Measurements from ENCODE around the gene SYTL5.

The SYTL5 gene

GRCh38 chrX:38036466-38036865 lies 30.1 kb downstream of the SYTL5 start:
- DNase-seq = no peak

- DNase-seq = no peak
Observed at GRCh38 chrX:38038501-38038900, 32.1 kb downstream of the SYTL5 start.

GRCh38 chrX:38041237-38041636 lies 34.9 kb downstream of the SYTL5 start:
- no peak for DNase-seq

- no peak for DNase-seq
Observed at GRCh38 chrX:38044701-38045100, 38.3 kb downstream of the SYTL5 start.

GRCh38 chrX:38045538-38046096 lies 39.3 kb downstream of the SYTL5 start:
- DNase-seq = no peak

GRCh38 chrX:38048886-38049285 lies 42.5 kb downstream of the SYTL5 start:
- DNase-seq = no peak

GRCh38 chrX:38050806-38051205 lies 44.5 kb downstream of the SYTL5 start:
- no peak for DNase-seq

GRCh38 chrX:38052096-38052495 lies 45.7 kb downstream of the SYTL5 start:
- no peak for DNase-seq

- no peak for DNase-seq
Observed at GRCh38 chrX:38055170-38055847, 49.0 kb downstream of the SYTL5 start.

GRCh38 chrX:38060331-38060878 lies 54.1 kb downstream of the SYTL5 start:
- DNase-seq = no peak

- DNase-seq = no peak
Observed at GRCh38 chrX:38061335-38061734, 55.0 kb downstream of the SYTL5 start.

GRCh38 chrX:38066934-38067333 lies 60.6 kb downstream of the SYTL5 start:
- DNase-seq = no peak

- DNase-seq = no peak
Observed at GRCh38 chrX:38069273-38069672, 62.9 kb downstream of the SYTL5 start.

- no peak for DNase-seq
Observed at GRCh38 chrX:38069991-38070390, 63.6 kb downstream of the SYTL5 start.

GRCh38 chrX:38079463-38079862 lies 73.1 kb downstream of the SYTL5 start:
- DNase-seq = no peak

- DNase-seq = no peak
Observed at GRCh38 chrX:38080808-38081207, 74.5 kb downstream of the SYTL5 start.

GRCh38 chrX:38081909-38082308 lies 75.6 kb downstream of the SYTL5 start:
- DNase-seq = no peak

GRCh38 chrX:38082309-38082708 lies 76.0 kb downstream of the SYTL5 start:
- no peak for DNase-seq

GRCh38 chrX:38085813-38086212 lies 79.5 kb downstream of the SYTL5 start:
- no peak for DNase-seq

GRCh38 chrX:38086451-38087215 lies 80.3 kb downstream of the SYTL5 start:
- no peak for DNase-seq

- no peak for DNase-seq
Observed at GRCh38 chrX:38087594-38087993, 81.2 kb downstream of the SYTL5 start.

- no peak for DNase-seq
Observed at GRCh38 chrX:38089173-38089982, 83.0 kb downstream of the SYTL5 start.

GRCh38 chrX:38095971-38096529 lies 89.7 kb downstream of the SYTL5 start:
- DNase-seq = no peak

Measured in CD4-positive, alpha-beta T cell treated with Interleukin-21 for 1 hour (primary cell).